GM19452 (cell line): ENCODE results near the gene MDN1.
"Not testable (repeated sequence)": the region's sequence is repeated elsewhere in the genome, so short reads cannot be mapped to it uniquely, and the experiment has no call there.

Source experiments
- ATAC-seq: cut with Tn5 transposase; IDR thresholded peaks from one replicate; pipeline ENCODE4 v1.9.1; 2021; ENCODE audit not compliant: unreplicated experiment

MDN1 gene

GRCh38 chr6:89662659-89663223 lies 156.9 kb downstream of the MDN1 start:
- ATAC-seq: no peak

GRCh38 chr6:89661559-89661958 lies 158.0 kb downstream of the MDN1 start:
- ATAC-seq: no peak

GRCh38 chr6:89660981-89661380 lies 158.6 kb downstream of the MDN1 start:
- no peak for ATAC-seq

GRCh38 chr6:89657445-89658158 lies 162.0 kb downstream of the MDN1 start:
- no peak for ATAC-seq

GRCh38 chr6:89655122-89655521 lies 164.5 kb downstream of the MDN1 start:
- ATAC-seq: no peak

GRCh38 chr6:89650579-89650978 lies 169.0 kb downstream of the MDN1 start:
- ATAC-seq: no peak

GRCh38 chr6:89649682-89650081 lies 169.9 kb downstream of the MDN1 start:
- ATAC-seq: no peak

- no peak for ATAC-seq
These were observed 174.7 kb downstream of the MDN1 start for GRCh38 chr6:89644864-89645263.

GRCh38 chr6:89643406-89643805 lies 176.2 kb downstream of the MDN1 start:
- no peak for ATAC-seq

- no peak for ATAC-seq
These were observed 176.6 kb downstream of the MDN1 start for GRCh38 chr6:89642956-89643355.

- ATAC-seq: not testable (repeated sequence)
These were observed 178.0 kb downstream of the MDN1 start for GRCh38 chr6:89641581-89641980.

GRCh38 chr6:89640804-89641203 lies 178.8 kb downstream of the MDN1 start:
- ATAC-seq: no peak

- ATAC-seq: peak; percentile 99
These were observed 181.0 kb downstream of the MDN1 start, which contains the start of gene LYRM2 for GRCh38 chr6:89638320-89639195. TSS of gene LYRM2 (minus strand) at chr6:89638747. CDS start at chr6:89638716, 31 bp downstream.

GRCh38 chr6:89637960-89638319 lies 181.7 kb downstream of the MDN1 start:
- ATAC-seq: peak; percentile 0

GRCh38 chr6:89636412-89636811 lies 183.2 kb downstream of the MDN1 start:
- ATAC-seq: not testable (repeated sequence)

- ATAC-seq: no peak
These were observed 189.1 kb downstream of the MDN1 start for GRCh38 chr6:89630488-89630887.

- ATAC-seq: no peak
These were observed 195.8 kb downstream of the MDN1 start for GRCh38 chr6:89623749-89624148.

GRCh38 chr6:89619567-89619966 lies 200.0 kb downstream of the MDN1 start:
- no peak for ATAC-seq

GRCh38 chr6:89618026-89618425 lies 201.6 kb downstream of the MDN1 start:
- no peak for ATAC-seq

GRCh38 chr6:89616531-89616930 lies 203.1 kb downstream of the MDN1 start:
- ATAC-seq: no peak

GRCh38 chr6:89615882-89616281 lies 203.7 kb downstream of the MDN1 start:
- ATAC-seq: no peak

- no peak for ATAC-seq
These were observed 205.8 kb downstream of the MDN1 start for GRCh38 chr6:89613790-89614189.
